NCI-H524 treated with DMSO at 0.1 percent for 48 hours (cell line): ENCODE measurements around the gene CTF1.
"Not testable (repeated sequence)": the region's sequence is repeated elsewhere in the genome, so short reads cannot be mapped to it uniquely, and the experiment has no call there.

ENCODE experiments used
- DNase-seq: peaks from one replicate; lab custom pipeline; 2025; lab: John Stamatoyannopoulos, UW

CTF1 gene, protein sequence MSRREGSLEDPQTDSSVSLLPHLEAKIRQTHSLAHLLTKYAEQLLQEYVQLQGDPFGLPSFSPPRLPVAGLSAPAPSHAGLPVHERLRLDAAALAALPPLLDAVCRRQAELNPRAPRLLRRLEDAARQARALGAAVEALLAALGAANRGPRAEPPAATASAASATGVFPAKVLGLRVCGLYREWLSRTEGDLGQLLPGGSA

DNA sequence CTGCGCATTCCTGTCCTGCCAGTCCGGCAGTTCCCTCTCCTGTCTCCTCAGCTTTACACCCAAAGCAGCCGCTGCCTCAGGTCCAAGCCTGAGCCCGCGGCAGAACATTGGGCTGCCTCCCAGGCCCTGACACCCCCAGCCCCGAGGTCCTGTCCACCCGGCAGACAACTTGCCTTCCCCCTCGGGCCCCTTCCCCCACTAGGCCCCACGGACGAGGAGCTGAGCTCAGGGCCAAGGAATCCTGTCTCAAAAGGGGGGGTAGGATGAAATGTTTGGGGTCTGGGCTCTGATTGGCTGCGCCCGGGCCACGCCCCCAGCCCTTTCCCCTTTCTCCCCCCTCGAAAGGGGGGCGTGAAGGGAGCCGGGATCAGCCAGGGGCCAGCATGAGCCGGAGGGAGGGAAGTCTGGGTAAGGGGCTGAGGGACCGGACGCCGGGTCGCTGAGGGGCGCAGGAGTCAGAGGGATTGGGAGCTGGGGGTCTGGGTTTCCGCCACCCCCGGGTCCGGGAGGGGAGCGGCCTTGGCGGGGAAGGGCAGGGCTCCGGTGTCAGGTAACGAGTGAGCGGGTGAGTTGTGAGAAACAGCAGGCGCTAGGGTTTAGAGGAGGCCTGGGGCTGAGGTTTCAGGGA, at the start of gene CTF1:
TSS of gene CTF1 (plus strand) at position 354 of the 628 bp plus-strand sequence. CDS start at position 384, 30 bp downstream.
- no peak for DNase-seq

GRCh38 chr16:30846649-30847402, 49.6 kb upstream of the CTF1 start:
- no peak for DNase-seq

DNA sequence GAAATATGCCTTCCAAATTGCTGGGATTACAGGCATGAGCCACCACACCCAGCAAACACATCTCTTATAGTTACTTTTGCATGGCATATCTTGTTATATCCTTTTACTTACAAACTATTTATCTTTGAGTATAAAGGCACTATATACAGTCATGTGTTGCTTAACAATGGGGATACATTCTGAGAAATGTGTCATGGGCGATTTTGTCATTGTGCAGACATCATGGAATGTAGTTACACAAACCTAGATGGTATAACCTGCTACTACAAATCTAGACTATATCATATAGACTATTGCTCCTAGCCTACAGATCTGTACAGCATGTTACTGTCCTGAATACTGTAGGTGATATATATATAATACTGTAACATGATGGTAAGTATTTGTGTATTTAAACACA, 46.2 kb upstream of the CTF1 start:
- no peak for DNase-seq

GRCh38 chr16:30853758-30854157, 42.7 kb upstream of the CTF1 start:
- DNase-seq = no peak

- DNase-seq = no peak
These were observed 38.3 kb upstream of the CTF1 start for GRCh38 chr16:30858111-30858495.

DNA sequence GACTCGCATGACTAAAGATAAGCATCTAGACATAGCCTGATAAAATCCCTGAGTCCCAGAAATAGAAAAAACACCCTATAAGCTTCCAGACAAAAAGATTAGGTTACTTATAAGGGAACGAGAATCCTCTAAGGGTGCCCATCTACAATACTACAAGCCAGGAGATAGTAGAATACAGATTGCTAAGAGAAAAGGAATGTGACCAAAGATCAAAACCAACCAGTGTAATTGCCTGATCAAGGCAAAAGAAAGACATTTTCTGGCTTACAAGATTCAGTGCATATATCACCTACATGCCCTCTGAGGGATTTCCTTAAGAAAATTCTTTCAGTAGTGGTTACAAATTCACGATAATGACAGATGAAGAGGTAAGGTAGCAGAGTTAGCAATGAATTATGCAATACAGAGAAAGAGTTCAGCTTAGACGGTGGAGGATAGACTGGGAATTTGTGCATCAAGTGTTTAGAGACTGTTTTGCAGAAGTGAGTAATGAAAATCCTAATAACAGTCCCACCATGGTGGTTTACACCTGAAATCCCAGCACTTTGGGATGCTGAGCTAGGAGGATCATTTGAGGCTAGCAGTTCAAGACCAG, 37.5 kb upstream of the CTF1 start:
- no peak for DNase-seq

DNA sequence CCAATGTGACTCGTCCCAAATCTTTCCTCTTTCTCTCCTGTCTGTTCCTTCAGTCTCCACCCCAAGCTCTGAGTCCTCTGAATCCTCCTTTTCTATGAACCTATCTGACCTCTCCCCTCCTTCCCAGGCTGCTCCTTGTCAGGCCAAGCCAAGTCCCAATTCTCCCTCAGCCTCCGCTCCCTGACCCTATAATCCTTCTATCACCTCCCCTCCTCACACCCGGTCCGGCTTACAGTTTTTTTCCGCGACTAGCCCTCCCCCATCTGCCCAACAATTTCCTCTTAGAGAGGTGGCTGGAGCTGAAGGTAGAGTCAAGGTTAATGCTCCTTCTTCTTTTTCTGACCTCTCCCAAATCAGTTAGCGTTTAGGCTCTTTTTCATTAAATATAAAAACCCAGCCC, 35.7 kb upstream of the CTF1 start:
- not testable (repeated sequence) for DNase-seq

- not testable (repeated sequence) for DNase-seq
These were observed 33.2 kb upstream of the CTF1 start for GRCh38 chr16:30863178-30863577.

DNA sequence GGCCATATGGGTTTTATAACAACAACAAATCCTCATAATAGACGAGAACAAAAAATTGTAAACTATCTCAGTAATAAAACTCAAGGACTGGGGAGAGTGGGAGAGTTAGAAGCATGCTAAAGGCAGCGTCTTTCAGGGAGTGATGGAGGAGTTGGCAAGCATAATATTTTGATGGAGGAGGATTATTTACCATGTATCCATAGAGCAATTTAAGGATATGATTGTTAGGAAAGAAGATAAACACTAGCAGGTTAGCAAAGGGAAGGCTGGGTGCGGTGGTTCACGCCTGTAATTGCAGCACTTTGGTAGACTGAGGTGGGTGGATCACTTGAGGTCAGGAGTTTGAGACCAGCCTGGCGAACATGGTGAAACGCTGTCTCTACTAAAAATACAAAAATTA, 30.4 kb upstream of the CTF1 start:
- no peak for DNase-seq

GRCh38 chr16:30867747-30868146, 28.7 kb upstream of the CTF1 start:
- DNase-seq = no peak

DNA sequence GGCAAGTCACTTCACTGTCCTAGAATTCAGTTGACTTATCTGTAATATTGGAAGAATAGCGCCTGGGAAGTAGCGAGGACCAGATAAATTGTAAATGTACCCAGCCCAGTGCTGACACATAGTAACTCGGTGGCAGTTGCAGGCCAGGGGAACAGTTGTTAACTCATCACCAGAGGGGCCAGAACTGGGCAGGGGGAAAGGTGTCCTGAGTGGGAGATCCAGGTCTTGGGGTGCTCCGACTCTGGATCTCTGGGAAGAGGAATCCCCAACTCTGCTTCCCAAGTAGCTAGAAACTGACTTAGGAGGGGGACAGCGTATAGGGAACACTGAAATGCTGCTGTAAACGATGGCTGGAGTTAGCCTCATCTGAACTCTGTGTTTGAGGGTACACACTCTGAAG, 25.5 kb upstream of the CTF1 start:
- no peak for DNase-seq

DNA sequence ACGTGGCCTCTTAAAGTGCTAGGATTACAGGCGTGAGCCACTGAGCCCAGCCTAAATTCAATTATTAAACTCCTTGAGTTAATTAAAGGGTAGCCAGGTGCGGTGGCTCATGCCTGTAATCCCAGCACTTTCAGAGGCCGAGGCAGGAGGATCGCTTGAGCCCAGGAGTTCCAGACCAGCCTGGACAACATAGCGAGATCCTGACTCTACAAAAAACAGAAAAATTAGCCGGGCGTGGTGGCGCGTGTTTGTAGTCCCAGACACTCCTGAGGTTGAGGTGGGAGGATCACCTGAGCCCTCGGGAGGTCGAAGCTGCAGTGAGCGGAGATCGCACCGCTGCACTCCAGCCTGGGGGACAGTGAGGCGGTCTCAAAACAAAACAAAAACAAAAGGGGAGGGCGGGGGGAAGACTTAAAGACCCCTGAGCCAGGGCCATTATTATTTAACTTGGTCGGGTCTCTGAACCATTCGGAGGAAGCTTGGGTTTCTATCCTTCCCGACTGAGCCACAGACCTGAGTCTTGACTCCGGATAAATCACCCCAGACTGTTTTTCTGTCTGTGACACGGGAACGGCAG, 22.1 kb upstream of the CTF1 start:
- DNase-seq = no peak

GRCh38 chr16:30874821-30875717, 21.3 kb upstream of the CTF1 start:
- peak; percentile 55 for DNase-seq

GRCh38 chr16:30875871-30876801, 20.3 kb upstream of the CTF1 start:
- no peak for DNase-seq

DNA sequence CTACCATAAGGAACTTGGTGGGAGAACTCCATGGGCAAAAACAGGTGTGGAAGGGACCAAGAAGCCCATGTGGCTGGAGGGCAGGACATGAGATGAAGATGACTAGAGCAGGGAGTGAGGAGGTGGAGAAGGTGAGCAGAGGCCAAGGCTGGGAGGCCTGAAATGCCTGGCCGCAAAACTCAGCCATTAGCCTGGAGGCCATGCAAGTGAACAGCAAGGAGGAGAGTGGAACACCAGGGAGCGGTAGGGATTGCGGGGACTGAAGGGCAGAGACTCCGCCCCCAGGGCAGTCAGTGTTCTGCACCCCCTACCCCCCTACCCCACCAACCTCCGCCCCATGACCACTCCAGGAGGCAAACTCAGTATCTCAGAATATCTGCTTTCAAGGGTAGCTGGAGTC, 19.5 kb upstream of the CTF1 start:
- DNase-seq = no peak

DNA sequence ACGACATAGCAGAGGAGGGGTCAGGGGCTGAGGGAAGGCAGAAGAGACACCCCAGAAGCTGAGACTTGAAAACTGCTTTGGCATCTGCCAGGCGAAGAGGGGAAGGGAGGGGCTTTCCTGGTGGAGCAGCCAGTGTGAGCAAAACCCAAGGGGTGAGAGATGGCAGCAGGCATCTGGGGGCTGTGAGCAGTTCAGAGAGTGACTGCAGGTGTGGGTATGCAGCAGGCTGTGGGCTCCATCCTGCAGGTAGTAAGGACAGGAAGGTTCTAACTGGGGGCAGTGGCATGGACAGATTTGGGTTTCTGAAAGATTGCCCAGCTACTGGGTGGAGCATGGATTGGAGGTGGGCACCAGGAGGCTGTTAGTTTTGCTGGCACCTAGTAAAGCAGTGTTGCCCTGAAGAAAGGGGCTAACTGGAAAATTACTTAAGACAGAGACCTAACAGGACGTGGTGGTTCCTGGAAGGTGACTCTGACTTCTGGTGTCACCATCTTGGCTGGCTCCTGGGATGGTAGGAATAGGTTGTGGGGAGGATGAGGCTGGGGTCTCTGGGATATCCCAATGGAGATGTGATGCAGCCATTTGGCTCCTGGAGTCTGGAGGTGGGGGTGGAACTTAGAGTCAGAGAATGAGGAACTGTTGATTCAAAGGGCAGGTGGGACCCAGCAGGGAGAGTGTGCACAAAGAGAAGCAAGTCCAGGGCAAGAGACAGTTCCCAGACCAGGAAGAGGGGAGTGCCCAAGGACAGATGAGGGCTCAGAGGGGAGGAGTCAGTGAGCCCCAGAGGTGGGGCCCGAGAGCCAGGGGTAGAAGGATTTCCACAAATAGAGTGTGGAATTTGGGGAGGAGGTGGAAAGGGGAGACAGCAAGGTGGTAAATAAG, 13.7 kb upstream of the CTF1 start:
- no peak for DNase-seq

DNA sequence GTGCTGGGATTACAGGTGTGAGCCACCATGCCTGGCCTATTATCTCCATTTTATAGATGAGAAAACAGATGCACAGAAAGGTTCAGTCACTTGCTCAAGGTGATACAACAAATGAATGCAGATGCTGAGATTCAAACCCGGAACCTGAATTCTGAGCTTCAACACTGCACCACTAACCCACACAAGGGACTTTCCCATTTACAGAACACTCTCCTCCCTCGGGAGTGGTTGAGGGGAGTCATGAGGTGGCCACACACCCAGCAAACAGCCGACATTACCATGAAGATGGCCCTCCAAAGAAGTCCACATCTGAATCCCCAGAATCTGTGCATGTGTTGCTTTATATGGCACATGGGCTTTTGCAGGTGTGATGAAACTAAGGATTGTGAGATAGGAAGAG, 11.7 kb upstream of the CTF1 start:
- DNase-seq = no peak

GRCh38 chr16:30885196-30885595, 11.2 kb upstream of the CTF1 start:
- DNase-seq = no peak

DNA sequence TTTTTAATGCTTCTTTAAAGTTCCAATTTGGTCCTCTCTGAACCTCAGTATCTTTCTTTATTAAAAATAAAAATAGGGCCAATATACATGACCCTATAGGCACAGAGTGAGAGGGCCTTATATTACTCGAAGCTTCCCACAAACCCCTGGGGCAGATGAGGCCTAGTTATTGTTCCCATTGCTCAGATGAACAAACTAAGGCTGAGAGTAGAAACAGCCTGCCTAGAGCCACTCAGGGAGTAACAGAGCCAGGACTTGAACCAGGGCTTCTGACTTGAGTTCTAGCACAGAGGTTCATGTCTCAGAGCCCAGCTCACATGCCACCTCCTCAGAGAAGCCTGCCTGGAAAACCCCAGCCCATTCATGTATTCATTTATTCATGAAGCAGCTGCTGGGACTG, 10.3 kb upstream of the CTF1 start:
- DNase-seq = no peak
